OCI-LY1 (cell line): ENCODE results near the gene CTNNBL1.

ENCODE experiments used
- CTCF ChIP-seq: fragments of 200-600 bp; sonication (generic), shearing (Covaris generic); IDR thresholded peaks from 2 replicates; pipeline ENCODE4 v1.5.1; 2017; ENCODE audit warnings: mild to moderate bottlenecking, antibody characterized with exemption, low read length, moderate library complexity, mixed read lengths
- EZH2 ChIP-seq: fragments of 200-600 bp; sonication (generic), shearing (Covaris generic); IDR thresholded peaks from 2 replicates; pipeline ENCODE4 v1.8.0; 2017; ENCODE audit warnings: borderline replicate concordance, mixed run types, mild to moderate bottlenecking, antibody characterized with exemption, low read length, moderate library complexity, mixed read lengths

- TF ChIP-seq CTCF (no peak), EZH2 (no peak)
These were observed 147.6 kb downstream of the CTNNBL1 start for GRCh38 chr20:37841389-37841788.
